ENCODE results near the gene LCAT. TPM values are rescaled to one million over a fixed set of nuclear protein-coding genes. Genes with fewer than 3 reads are reported as not detected.

Gene LCAT
- total and polyA plus RNA-seq, 9 of the 15 experiments (the other 6 are each of a cell fraction or from before 2014, with no cell fraction given), result 0.46 to 21.0 (median 5.0) TPM

DNA sequence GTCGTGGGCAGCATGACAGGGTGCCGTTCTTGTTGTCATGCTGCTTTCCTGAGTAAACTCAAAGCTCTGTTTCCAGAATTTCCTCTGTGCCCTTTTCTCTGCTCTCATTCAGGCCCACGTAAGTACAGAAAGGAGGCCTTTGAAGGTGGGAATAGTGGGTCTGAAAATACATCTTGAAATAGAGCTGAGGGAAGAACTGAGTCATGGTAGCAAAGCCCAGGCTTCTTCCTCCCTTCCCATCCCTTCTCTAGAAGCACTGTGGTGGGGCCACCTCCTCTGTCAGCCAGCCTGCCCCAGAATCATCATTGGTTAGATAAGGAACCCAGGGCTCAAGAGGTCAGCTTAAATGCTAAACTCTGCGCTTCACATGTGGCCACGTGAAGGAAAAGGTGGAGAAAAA lies 21.7 kb downstream of the LCAT start:
- in situ Hi-C loops (cut with MboI) (loop anchor here (10.0 kb wide), 1 partner anchor 397 kb away; the partner anchor contains the start of gene RIPOR1), intact Hi-C loops (cut with micrococcal nuclease) (no loop called here)
- Histone ChIP-seq H3K4me2 (ENCODE audit: insufficient read depth, low read length) (peak overlapping the region; percentile 15; the same call in 1 of the 2 replicates), H3K9me1 (ENCODE audit: control insufficient read depth, insufficient read depth, low read length) (peaks cover 3% of the 10 kb centered on the region), H3K4me1 (replicated peaks in 1 of 2; ENCODE audit: control insufficient read depth in 2 of 2, insufficient read depth in 2 of 2, low read length in 2 of 2) (peaks cover 22 to 23% of the 10 kb centered on the region in 2 experiments), H3K36me3 (ENCODE audit: control insufficient read depth, insufficient read depth, low read length) (no peaks in the 10 kb centered on the region; the same call in 2 of the 3 replicates), H3K79me2 (ENCODE audit: control insufficient read depth, insufficient read depth, low read length) (no peaks in the 10 kb centered on the region), H2AFZ (ENCODE audit: low read depth, low read length) (no peak overlapping the region), H3K4me3 (no peak overlapping the region), H3K27ac (ENCODE audit: extremely low read depth, low read depth, low read length) (peak overlapping the region; percentile 49; the same call in 1 of the 3 replicates), H4K20me1 (replicated peaks; ENCODE audit: control insufficient read depth, insufficient read depth, low read length) (peaks cover 30% of the 10 kb centered on the region), H3K9me3 (replicated peaks; ENCODE audit: control insufficient read depth, insufficient read depth, low read depth, low read length) (no peaks in the 10 kb centered on the region), H3K27me3 (ENCODE audit: control insufficient read depth in 2 of 2, insufficient read depth in 2 of 2, low read length in 2 of 2) (no peaks in the 10 kb centered on the region), H3K9ac (ENCODE audit: insufficient read depth in 1 of 2, low read depth in 2 of 2, low read length in 2 of 2) (peak overlapping the region in 1 of 2 experiments; percentile 56; a peak in 3 of 4 replicates)
- BruUV-seq (replicated peaks), result no TSS peak
- peak; percentile 49 to 76 (median 66) for DNase-seq (ENCODE audit: extremely low read depth in 1 of 4, low spot score in 3 of 4)
- ChIA-PET POLR2A (interaction anchor here (0.7 to 1.6 kb wide), 7 partner anchors 8 to 255 kb away, joined by 3 to 8 read pairs (median 3); no protein-coding TSS in a partner anchor), CTCF (ENCODE audit: low intra/inter-chr PET ratio) (interaction anchor here (1.1 kb wide), 1 partner anchor 106 kb away, joined by 3 read pairs; no protein-coding TSS in a partner anchor)
- FAIRE-seq, result peak; percentile 87
- 7% methylated on average over 5 of the region's 5 CpGs for WGBS (ENCODE audit: insufficient coverage, low coverage, missing lambda C conversion rate)
- peak; percentile 69 for ATAC-seq
- TF ChIP-seq FOXJ2 (tag; IDR thresholded peaks at IDR 0.05) (no peak), PTRF (tag; IDR thresholded peaks at IDR 0.05) (no peak), JUND (IDR thresholded peaks at IDR 0.05; ENCODE audit: borderline replicate concordance, low read depth, low read length) (peak; percentile 36; the same call in 1 of the 2 replicates), JUND (tag; IDR thresholded peaks at IDR 0.05; ENCODE audit: borderline replicate concordance, low read depth, low read length) (peak; percentile 42; the same call in 1 of the 3 replicates), MYC (IDR thresholded peaks at IDR 0.05; ENCODE audit: low read depth, low read length) (0 out of 2 replicates have a peak, but pooled peaks have one; percentile 26), MYC (CRISPR knock-in tag; IDR thresholded peaks at IDR 0.05; ENCODE audit: borderline replicate concordance, low read depth) (no peak), ZNF232 (CRISPR knock-in tag; IDR thresholded peaks at IDR 0.05) (no peak), ARID1B (IDR thresholded peaks at IDR 0.05) (0 out of 2 replicates have a peak, but pooled peaks have one; percentile 12), TGIF2 (CRISPR knock-in tag; IDR thresholded peaks at IDR 0.05) (no peak)
- TF ChIP-seq, protein P1, sequence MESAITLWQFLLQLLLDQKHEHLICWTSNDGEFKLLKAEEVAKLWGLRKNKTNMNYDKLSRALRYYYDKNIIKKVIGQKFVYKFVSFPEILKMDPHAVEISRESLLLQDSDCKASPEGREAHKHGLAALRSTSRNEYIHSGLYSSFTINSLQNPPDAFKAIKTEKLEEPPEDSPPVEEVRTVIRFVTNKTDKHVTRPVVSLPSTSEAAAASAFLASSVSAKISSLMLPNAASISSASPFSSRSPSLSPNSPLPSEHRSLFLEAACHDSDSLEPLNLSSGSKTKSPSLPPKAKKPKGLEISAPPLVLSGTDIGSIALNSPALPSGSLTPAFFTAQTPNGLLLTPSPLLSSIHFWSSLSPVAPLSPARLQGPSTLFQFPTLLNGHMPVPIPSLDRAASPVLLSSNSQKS (CRISPR knock-in tag; IDR thresholded peaks at IDR 0.05), result no peak
- TF ChIP-seq, protein P2, sequence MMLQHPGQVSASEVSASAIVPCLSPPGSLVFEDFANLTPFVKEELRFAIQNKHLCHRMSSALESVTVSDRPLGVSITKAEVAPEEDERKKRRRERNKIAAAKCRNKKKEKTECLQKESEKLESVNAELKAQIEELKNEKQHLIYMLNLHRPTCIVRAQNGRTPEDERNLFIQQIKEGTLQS (IDR thresholded peaks at IDR 0.05), result peak; percentile 18; the same call in 1 of the 2 replicates
- TF ChIP-seq, protein P2 (CRISPR knock-in tag; conservative IDR thresholded peaks at IDR 0.05), result no peak
- TF ChIP-seq, protein P3, sequence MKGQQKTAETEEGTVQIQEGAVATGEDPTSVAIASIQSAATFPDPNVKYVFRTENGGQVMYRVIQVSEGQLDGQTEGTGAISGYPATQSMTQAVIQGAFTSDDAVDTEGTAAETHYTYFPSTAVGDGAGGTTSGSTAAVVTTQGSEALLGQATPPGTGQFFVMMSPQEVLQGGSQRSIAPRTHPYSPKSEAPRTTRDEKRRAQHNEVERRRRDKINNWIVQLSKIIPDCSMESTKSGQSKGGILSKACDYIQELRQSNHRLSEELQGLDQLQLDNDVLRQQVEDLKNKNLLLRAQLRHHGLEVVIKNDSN (CRISPR knock-in tag; IDR thresholded peaks at IDR 0.05), result no peak
- TF ChIP-seq, protein P4, sequence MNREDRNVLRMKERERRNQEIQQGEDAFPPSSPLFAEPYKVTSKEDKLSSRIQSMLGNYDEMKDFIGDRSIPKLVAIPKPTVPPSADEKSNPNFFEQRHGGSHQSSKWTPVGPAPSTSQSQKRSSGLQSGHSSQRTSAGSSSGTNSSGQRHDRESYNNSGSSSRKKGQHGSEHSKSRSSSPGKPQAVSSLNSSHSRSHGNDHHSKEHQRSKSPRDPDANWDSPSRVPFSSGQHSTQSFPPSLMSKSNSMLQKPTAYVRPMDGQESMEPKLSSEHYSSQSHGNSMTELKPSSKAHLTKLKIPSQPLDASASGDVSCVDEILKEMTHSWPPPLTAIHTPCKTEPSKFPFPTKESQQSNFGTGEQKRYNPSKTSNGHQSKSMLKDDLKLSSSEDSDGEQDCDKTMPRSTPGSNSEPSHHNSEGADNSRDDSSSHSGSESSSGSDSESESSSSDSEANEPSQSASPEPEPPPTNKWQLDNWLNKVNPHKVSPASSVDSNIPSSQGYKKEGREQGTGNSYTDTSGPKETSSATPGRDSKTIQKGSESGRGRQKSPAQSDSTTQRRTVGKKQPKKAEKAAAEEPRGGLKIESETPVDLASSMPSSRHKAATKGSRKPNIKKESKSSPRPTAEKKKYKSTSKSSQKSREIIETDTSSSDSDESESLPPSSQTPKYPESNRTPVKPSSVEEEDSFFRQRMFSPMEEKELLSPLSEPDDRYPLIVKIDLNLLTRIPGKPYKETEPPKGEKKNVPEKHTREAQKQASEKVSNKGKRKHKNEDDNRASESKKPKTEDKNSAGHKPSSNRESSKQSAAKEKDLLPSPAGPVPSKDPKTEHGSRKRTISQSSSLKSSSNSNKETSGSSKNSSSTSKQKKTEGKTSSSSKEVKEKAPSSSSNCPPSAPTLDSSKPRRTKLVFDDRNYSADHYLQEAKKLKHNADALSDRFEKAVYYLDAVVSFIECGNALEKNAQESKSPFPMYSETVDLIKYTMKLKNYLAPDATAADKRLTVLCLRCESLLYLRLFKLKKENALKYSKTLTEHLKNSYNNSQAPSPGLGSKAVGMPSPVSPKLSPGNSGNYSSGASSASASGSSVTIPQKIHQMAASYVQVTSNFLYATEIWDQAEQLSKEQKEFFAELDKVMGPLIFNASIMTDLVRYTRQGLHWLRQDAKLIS (CRISPR knock-in tag; IDR thresholded peaks at IDR 0.05), result no peak
